GM13977 (cell line): Measurements from ENCODE around the gene KIF1A.
"Not testable (repeated sequence)": the region's sequence is repeated elsewhere in the genome, so short reads cannot be mapped to it uniquely, and the experiment has no call there.

ENCODE experiments used
- DNase-seq: peaks from one replicate; pipeline ENCODE4 v3.0.0; 2012; ENCODE audit warnings: low spot score
- CTCF ChIP-seq: IDR thresholded peaks from 2 replicates; pipeline ENCODE4 v1.5.1; 2012; ENCODE audit warnings: mild to moderate bottlenecking, control low read depth; ENCODE audit not compliant: insufficient read depth; ENCODE audit errors: extremely low read depth, missing control alignments
- in situ Hi-C: fragments of 300-500 bp; cut with MboI; formaldehyde crosslinking; loops from one replicate; pipeline ENCODE4 v1.12.0; 2022; ENCODE audit warnings: low sequenced_read_pairs, low pct_unique_long_range_greater_than_20kb, mixed read lengths, inconsistent platforms; ENCODE audit not compliant: unreplicated experiment

Gene KIF1A

GRCh38 chr2:240702640-240703011 lies 117.4 kb downstream of the KIF1A start:
- in situ Hi-C loops = loop anchor here (10.0 kb wide), 1 partner anchor 198 kb away; no protein-coding TSS in a partner anchor
- DNase-seq = no peak
- TF ChIP-seq CTCF = no peak

GRCh38 chr2:240701736-240702639 lies 118.0 kb downstream of the KIF1A start:
- in situ Hi-C loops = loop anchor here (10.0 kb wide), 1 partner anchor 197 kb away; no protein-coding TSS in a partner anchor
- no peak for TF ChIP-seq CTCF
- no peak for DNase-seq

GRCh38 chr2:240701091-240701735 lies 118.8 kb downstream of the KIF1A start:
- in situ Hi-C loops = loop anchor here (10.0 kb wide), 1 partner anchor 196 kb away; no protein-coding TSS in a partner anchor
- no peak for TF ChIP-seq CTCF
- no peak for DNase-seq

- DNase-seq = not testable (repeated sequence)
- in situ Hi-C loops = loop anchor here (10.0 kb wide), 1 partner anchor 196 kb away; no protein-coding TSS in a partner anchor
These were observed 119.4 kb downstream of the KIF1A start for GRCh38 chr2:240700616-240701015.

- in situ Hi-C loops = loop anchor here (10.0 kb wide), 1 partner anchor 195 kb away; no protein-coding TSS in a partner anchor
- DNase-seq = not testable (repeated sequence)
These were observed 120.2 kb downstream of the KIF1A start for GRCh38 chr2:240699835-240700234.

- in situ Hi-C loops, DNase-seq: not testable (repeated sequence)
These were observed 121.0 kb downstream of the KIF1A start for GRCh38 chr2:240698852-240699561.

- DNase-seq, in situ Hi-C loops: not testable (repeated sequence)
These were observed 123.5 kb downstream of the KIF1A start for GRCh38 chr2:240696469-240696868.

- in situ Hi-C loops, DNase-seq: not testable (repeated sequence)
These were observed 124.4 kb downstream of the KIF1A start for GRCh38 chr2:240695593-240695992.

- in situ Hi-C loops, DNase-seq: not testable (repeated sequence)
These were observed 125.7 kb downstream of the KIF1A start for GRCh38 chr2:240694304-240694703.

GRCh38 chr2:240692583-240693561 lies 127.1 kb downstream of the KIF1A start:
- DNase-seq, in situ Hi-C loops: not testable (repeated sequence)

- DNase-seq, in situ Hi-C loops: not testable (repeated sequence)
These were observed 128.2 kb downstream of the KIF1A start, which contains the start of gene AQP12A for GRCh38 chr2:240691631-240692420. Gene AQP12A (plus strand): TSS chr2:240691866. CDS start chr2:240691914, 48 bp downstream.

- in situ Hi-C loops, DNase-seq: not testable (repeated sequence)
These were observed 129.0 kb downstream of the KIF1A start for GRCh38 chr2:240691075-240691427.
